RWPE2 (cell line): ENCODE results near the gene RAB6C.
"Not testable (repeated sequence)": the region's sequence is repeated elsewhere in the genome, so short reads cannot be mapped to it uniquely, and the experiment has no call there.

Experiments used
- ATAC-seq: fragments of 200-7000 bp; cut with Tn5 transposase; 3 replicates; pipeline ENCODE4 v1.9.1; 2021; ENCODE audit warnings: low read depth
- DNase-seq: peaks from one replicate; pipeline ENCODE4 v3.0.0-alpha.2; 2020; ENCODE audit warnings: low spot score
- H3K27ac ChIP-seq: fragments of 450-650 bp; 2 replicates; pipeline ENCODE4 v1.5.1; 2017; ENCODE audit warnings: mild to moderate bottlenecking; ENCODE audit not compliant: poor library complexity, severe bottlenecking
- H3K27me3 ChIP-seq: fragments of 250-450 bp; sonication (Bioruptor Pico); 2 replicates; pipeline ENCODE4 v1.5.1; 2021; ENCODE audit warnings: mild to moderate bottlenecking, moderate library complexity; ENCODE audit not compliant: insufficient read depth, poor library complexity, severe bottlenecking
- H3K36me3 ChIP-seq: fragments of 250-450 bp; sonication (Bioruptor Pico); 2 replicates; pipeline ENCODE4 v1.5.1; 2020; ENCODE audit warnings: low read depth, mild to moderate bottlenecking, moderate library complexity
- H3K4me1 ChIP-seq: fragments of 250-450 bp; sonication (Bioruptor Pico); 2 replicates; pipeline ENCODE4 v1.5.1; 2021; ENCODE audit warnings: mild to moderate bottlenecking, moderate library complexity; ENCODE audit not compliant: insufficient read depth, poor library complexity, severe bottlenecking
- H3K4me3 ChIP-seq: fragments of 250-450 bp; sonication (Bioruptor Pico); 2 replicates; pipeline ENCODE4 v1.5.1; 2021; ENCODE audit warnings: mild to moderate bottlenecking, moderate library complexity; ENCODE audit not compliant: severe bottlenecking
- H3K9me3 ChIP-seq: fragments of 250-450 bp; sonication (Bioruptor Pico); 2 replicates; pipeline ENCODE4 v1.5.1; 2021; ENCODE audit warnings: mild to moderate bottlenecking, moderate library complexity; ENCODE audit not compliant: severe bottlenecking
- CTCF ChIP-seq: fragments of 450-650 bp; IDR thresholded peaks from one replicate; pipeline ENCODE4 v1.5.1; 2017; ENCODE audit warnings: mild to moderate bottlenecking, moderate library complexity; ENCODE audit not compliant: poor library complexity, severe bottlenecking

The RAB6C gene

GRCh38 chr2:129975016-129975774, 4.3 kb upstream of the RAB6C start:
- DNase-seq (no peak), ATAC-seq (no peak)
- Histone ChIP-seq H3K4me1 (no peaks in the 10 kb centered on the region), H3K36me3 (no peaks in the 10 kb centered on the region), H3K27ac (no peak overlapping the region), H3K9me3 (no peaks in the 10 kb centered on the region), H3K4me3 (no peak overlapping the region), H3K27me3 (peaks cover 22% of the 10 kb centered on the region)
- TF ChIP-seq CTCF: no peak

GRCh38 chr2:129976969-129977368, 2.5 kb upstream of the RAB6C start:
- not testable (repeated sequence) for ATAC-seq, H3K9me3 ChIP-seq, H3K36me3 ChIP-seq, H3K4me3 ChIP-seq, DNase-seq, H3K27ac ChIP-seq, H3K4me1 ChIP-seq
- peaks cover 26% of the 10 kb centered on the region for H3K27me3 ChIP-seq

DNA sequence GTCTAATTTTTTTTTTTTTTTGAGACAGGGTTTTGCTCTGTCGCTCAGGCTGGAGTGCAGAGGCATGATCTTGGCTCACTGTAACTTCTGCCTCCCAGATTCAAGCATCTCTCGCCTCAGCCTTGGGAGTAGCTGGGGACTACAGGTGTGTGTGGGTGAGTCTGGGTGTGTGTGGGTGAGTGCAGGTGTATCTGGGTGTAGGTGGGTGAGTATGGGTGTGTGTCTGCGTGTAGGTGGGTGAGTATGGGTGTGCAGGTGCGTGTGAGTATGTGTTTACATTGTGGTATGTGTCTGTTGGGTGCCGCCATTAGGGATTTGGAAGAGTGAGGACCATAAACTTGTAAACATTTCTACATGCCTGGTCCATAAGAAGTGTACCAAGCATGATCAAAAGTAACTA, 1.5 kb upstream of the RAB6C start:
- H3K27me3 ChIP-seq: peaks cover 26% of the 10 kb centered on the region
- H3K9me3 ChIP-seq: no peaks in the 10 kb centered on the region
- H3K4me1 ChIP-seq: no peaks in the 10 kb centered on the region
- DNase-seq (no peak), ATAC-seq (no peak)
- H3K4me3 ChIP-seq: no peak overlapping the region
- no peaks in the 10 kb centered on the region for H3K36me3 ChIP-seq
- TF ChIP-seq CTCF: no peak
- H3K27ac ChIP-seq: no peak overlapping the region

- not testable (repeated sequence) for ATAC-seq, H3K36me3 ChIP-seq, DNase-seq, H3K4me3 ChIP-seq, H3K27ac ChIP-seq, H3K4me1 ChIP-seq, H3K9me3 ChIP-seq
- peaks cover 26% of the 10 kb centered on the region for H3K27me3 ChIP-seq
Measured at GRCh38 chr2:129980246-129980645, 780 bp downstream of the RAB6C start.

GRCh38 chr2:129981689-129982088, 2.2 kb downstream of the RAB6C start:
- ATAC-seq, H3K4me3 ChIP-seq, H3K9me3 ChIP-seq, H3K27ac ChIP-seq, H3K36me3 ChIP-seq, H3K4me1 ChIP-seq, DNase-seq: not testable (repeated sequence)
- peaks cover 26% of the 10 kb centered on the region for H3K27me3 ChIP-seq

- Histone ChIP-seq H3K9me3 (no peaks in the 10 kb centered on the region), H3K4me1 (no peaks in the 10 kb centered on the region), H3K27me3 (peaks cover 11% of the 10 kb centered on the region), H3K4me3 (no peak overlapping the region), H3K36me3 (no peaks in the 10 kb centered on the region), H3K27ac (no peak overlapping the region)
- DNase-seq (no peak), ATAC-seq (no peak)
- no peak for TF ChIP-seq CTCF
Measured at GRCh38 chr2:129984426-129984825, 5.0 kb downstream of the RAB6C start.

GRCh38 chr2:129992415-129993006, 13.0 kb downstream of the RAB6C start:
- peaks cover 20% of the 10 kb centered on the region for H3K27me3 ChIP-seq
- not testable (repeated sequence) for H3K36me3 ChIP-seq, H3K4me3 ChIP-seq, DNase-seq, H3K9me3 ChIP-seq, H3K27ac ChIP-seq, H3K4me1 ChIP-seq, ATAC-seq

DNA sequence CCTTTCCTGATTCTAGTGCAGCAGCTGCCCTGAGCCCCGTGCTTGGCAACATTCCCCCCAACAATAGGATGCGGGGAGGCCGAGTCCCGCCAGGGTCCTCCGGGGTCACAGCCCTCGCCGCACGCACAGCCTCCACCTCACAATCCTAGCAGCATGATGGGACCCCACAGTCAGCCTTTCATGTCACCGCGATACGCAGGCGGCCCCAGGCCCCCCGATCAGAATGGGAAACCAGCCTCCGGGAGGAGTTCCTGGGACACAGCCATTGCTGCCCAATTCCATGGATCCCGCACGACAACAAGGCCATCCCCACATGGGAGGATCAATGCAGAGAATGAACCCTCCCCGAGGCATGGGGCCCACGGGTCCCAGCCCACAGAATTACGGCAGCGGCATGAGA, 13.7 kb downstream of the RAB6C start:
- peaks cover 20% of the 10 kb centered on the region for H3K27me3 ChIP-seq
- not testable (repeated sequence) for ATAC-seq, H3K36me3 ChIP-seq, H3K4me1 ChIP-seq, H3K4me3 ChIP-seq, H3K9me3 ChIP-seq, DNase-seq, H3K27ac ChIP-seq
